Osteoblast (primary cell): ENCODE results near the gene EMC8. TPM values are rescaled to one million over a fixed set of nuclear protein-coding genes. Genes with fewer than 3 reads are reported as not detected.
"Not testable (repeated sequence)": the region's sequence is repeated elsewhere in the genome, so short reads cannot be mapped to it uniquely, and the experiment has no call there.

Source experiments
- DNase-seq: peaks from one replicate; pipeline ENCODE4 v3.0.0; 2011; ENCODE audit warnings: low spot score, mixed read lengths; ENCODE audit not compliant: insufficient read length; ENCODE audit errors: missing footprints
- H2AFZ ChIP-seq: 2 replicates; pipeline ENCODE4 v1.6.0; 2011; ENCODE audit warnings: mild to moderate bottlenecking, low read length
- H3K27ac ChIP-seq: 2 replicates; pipeline ENCODE4 v1.5.1; 2011; ENCODE audit warnings: mild to moderate bottlenecking, low read depth, low read length, moderate library complexity
- H3K27me3 ChIP-seq: 2 replicates; pipeline ENCODE4 v1.6.0; 2012; ENCODE audit warnings: mild to moderate bottlenecking, control low read depth, inconsistent platforms, low read length, moderate library complexity; ENCODE audit not compliant: insufficient read depth
- H3K36me3 ChIP-seq: 2 replicates; pipeline ENCODE4 v1.5.1; 2011; ENCODE audit warnings: mild to moderate bottlenecking, low read length, control low read depth, moderate library complexity; ENCODE audit not compliant: insufficient read depth
- H3K4me1 ChIP-seq: 2 replicates; pipeline ENCODE4 v1.5.1; 2011; ENCODE audit warnings: mild to moderate bottlenecking, low read length, control low read depth, moderate library complexity; ENCODE audit not compliant: insufficient read depth
- H3K4me2 ChIP-seq: 2 replicates; pipeline ENCODE4 v1.6.0; 2011; ENCODE audit warnings: mild to moderate bottlenecking, low read length; ENCODE audit not compliant: insufficient read depth
- H3K4me3 ChIP-seq: fragments of 200-600 bp; sonication (generic); 3 replicates; pipeline ENCODE4 v1.5.1; 2012; ENCODE audit warnings: mild to moderate bottlenecking, low read length, inconsistent platforms; ENCODE audit not compliant: insufficient read depth
- H3K79me2 ChIP-seq: 2 replicates; pipeline ENCODE4 v1.6.0; 2012; ENCODE audit warnings: mild to moderate bottlenecking, low read length, control low read depth, inconsistent platforms; ENCODE audit not compliant: insufficient read depth
- H3K9me3 ChIP-seq: 2 replicates; pipeline ENCODE4 v1.5.1; 2011; ENCODE audit warnings: low read depth, low read length, control low read depth
- H4K20me1 ChIP-seq: 2 replicates; pipeline ENCODE4 v1.6.0; 2012; ENCODE audit warnings: mild to moderate bottlenecking, low read length, control low read depth; ENCODE audit not compliant: insufficient read depth
- CTCF ChIP-seq: IDR thresholded peaks from 2 replicates; pipeline ENCODE4 v1.5.1; 2011; ENCODE audit warnings: mild to moderate bottlenecking, low read depth, low read length, moderate library complexity; ENCODE audit errors: extremely low read depth
- total RNA-seq: library from RNA; depleted of rRNA; stranded (reverse); fragments of >200 nt; gene quantifications from 2 replicates; pipeline ENCODE4 v1.2.3, GENCODE V29; 2012

Gene EMC8
- total RNA-seq, 1 donor = 28.6 TPM

DNA sequence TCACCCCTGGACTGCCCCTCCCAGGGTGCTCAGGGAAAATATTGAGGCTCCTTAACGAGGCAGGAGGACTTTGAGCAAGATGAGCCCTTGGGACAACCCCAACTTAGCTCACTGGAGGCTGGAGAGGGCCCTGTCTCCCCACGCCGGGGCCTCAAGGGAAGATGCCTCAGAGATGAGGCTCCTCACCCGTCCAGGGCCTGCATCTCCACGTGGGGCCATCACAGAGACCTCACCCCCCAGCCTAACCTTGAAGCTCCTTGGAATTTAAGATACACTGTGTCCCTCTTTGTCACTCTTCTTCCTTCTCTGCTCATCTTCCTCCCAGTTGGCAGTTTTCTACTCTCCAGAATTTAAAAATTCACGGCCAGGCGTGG is 11.4 kb upstream of the EMC8 start:
- H3K4me2 ChIP-seq = no peak overlapping the region
- TF ChIP-seq CTCF = no peak

GRCh38 chr16:85810097-85810741 is 10.9 kb upstream of the EMC8 start:
- no peak for TF ChIP-seq CTCF
- no peak overlapping the region for H3K27ac ChIP-seq
- no peak overlapping the region for H3K4me2 ChIP-seq
- H2AFZ ChIP-seq = no peak overlapping the region
- H3K4me3 ChIP-seq = no peak overlapping the region
- no peaks in the 10 kb centered on the region for H3K9me3 ChIP-seq
- no peak for DNase-seq
- peaks cover 20% of the 10 kb centered on the region for H3K36me3 ChIP-seq
- peaks cover 2% of the 10 kb centered on the region for H4K20me1 ChIP-seq
- peaks cover 27% of the 10 kb centered on the region for H3K27me3 ChIP-seq
- no peaks in the 10 kb centered on the region for H3K4me1 ChIP-seq
- no peaks in the 10 kb centered on the region for H3K79me2 ChIP-seq

More for the DNA sequence above, 11.4 kb upstream of the EMC8 start:
- Histone ChIP-seq H3K36me3 (peaks cover 15% of the 10 kb centered on the region), H3K27ac (no peak overlapping the region), H3K9me3 (no peaks in the 10 kb centered on the region), H4K20me1 (no peaks in the 10 kb centered on the region), H3K4me1 (no peaks in the 10 kb centered on the region), H3K27me3 (peaks cover 27% of the 10 kb centered on the region), H3K4me3 (no peak overlapping the region), H2AFZ (no peak overlapping the region), H3K79me2 (no peaks in the 10 kb centered on the region)
- no peak for DNase-seq

DNA sequence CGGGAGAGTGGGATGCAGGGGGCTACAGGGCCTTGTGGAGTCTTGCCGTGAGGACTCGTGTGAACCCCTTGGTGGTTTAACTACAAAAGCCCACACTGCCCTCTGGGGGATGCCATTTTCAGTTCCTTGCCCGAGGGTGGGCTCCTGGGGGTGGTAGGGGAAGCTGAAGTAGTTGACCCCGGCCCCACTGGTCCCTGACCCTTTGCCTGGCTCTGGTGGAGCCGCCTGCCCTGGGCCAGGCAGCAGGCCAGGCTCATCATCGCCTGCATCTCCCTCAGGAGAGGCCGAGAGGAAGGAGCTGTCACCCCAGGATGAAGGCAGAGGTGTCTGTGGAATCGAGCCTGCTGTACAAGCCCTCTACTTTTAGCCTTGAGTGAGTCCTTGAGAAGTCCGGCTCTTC is 10.3 kb upstream of the EMC8 start:
- no peaks in the 10 kb centered on the region for H3K4me1 ChIP-seq
- peaks cover 27% of the 10 kb centered on the region for H3K27me3 ChIP-seq
- no peaks in the 10 kb centered on the region for H3K9me3 ChIP-seq
- no peak overlapping the region for H3K4me2 ChIP-seq
- peaks cover 2% of the 10 kb centered on the region for H4K20me1 ChIP-seq
- H2AFZ ChIP-seq = no peak overlapping the region
- no peak for TF ChIP-seq CTCF
- no peak overlapping the region for H3K27ac ChIP-seq
- no peaks in the 10 kb centered on the region for H3K79me2 ChIP-seq
- peaks cover 26% of the 10 kb centered on the region for H3K36me3 ChIP-seq
- no peak for DNase-seq
- H3K4me3 ChIP-seq = no peak overlapping the region

- DNase-seq = no peak
- peaks cover 23% of the 10 kb centered on the region for H3K27me3 ChIP-seq
- H3K36me3 ChIP-seq = peaks cover 30% of the 10 kb centered on the region
- no peak overlapping the region for H3K27ac ChIP-seq
- H3K4me1 ChIP-seq = no peaks in the 10 kb centered on the region
- H4K20me1 ChIP-seq = peaks cover 4% of the 10 kb centered on the region
- H3K4me2 ChIP-seq = no peak overlapping the region
- no peak overlapping the region for H2AFZ ChIP-seq
- TF ChIP-seq CTCF = no peak
- H3K4me3 ChIP-seq = no peak overlapping the region
- no peaks in the 10 kb centered on the region for H3K79me2 ChIP-seq
- H3K9me3 ChIP-seq = no peaks in the 10 kb centered on the region
Observed at GRCh38 chr16:85808926-85809325, 9.6 kb upstream of the EMC8 start.

DNA sequence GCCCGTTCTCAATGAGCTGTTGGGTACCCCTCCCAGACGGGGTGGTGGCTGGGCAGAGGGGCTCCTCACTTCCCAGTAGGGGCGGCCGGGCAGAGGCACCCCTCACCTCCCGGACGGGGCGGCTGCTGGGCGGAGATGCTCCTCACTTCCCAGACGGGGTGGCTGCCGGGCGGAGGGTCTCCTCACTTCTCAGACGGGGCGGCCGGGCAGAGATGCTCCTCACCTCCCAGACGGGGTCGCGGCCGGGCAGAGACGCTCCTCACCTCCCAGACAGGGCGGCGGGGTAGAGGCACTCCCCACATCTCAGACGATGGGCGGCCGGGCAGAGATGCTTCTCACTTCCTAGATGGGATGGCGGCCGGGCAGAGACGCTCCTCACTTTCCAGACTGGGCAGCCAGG is 8.8 kb upstream of the EMC8 start:
- not testable (repeated sequence) for H4K20me1 ChIP-seq, DNase-seq, H3K4me1 ChIP-seq, H3K9me3 ChIP-seq, H3K4me2 ChIP-seq, H2AFZ ChIP-seq, H3K4me3 ChIP-seq, H3K27ac ChIP-seq, H3K79me2 ChIP-seq
- peaks cover 22% of the 10 kb centered on the region for H3K27me3 ChIP-seq
- peaks cover 39% of the 10 kb centered on the region for H3K36me3 ChIP-seq

DNA sequence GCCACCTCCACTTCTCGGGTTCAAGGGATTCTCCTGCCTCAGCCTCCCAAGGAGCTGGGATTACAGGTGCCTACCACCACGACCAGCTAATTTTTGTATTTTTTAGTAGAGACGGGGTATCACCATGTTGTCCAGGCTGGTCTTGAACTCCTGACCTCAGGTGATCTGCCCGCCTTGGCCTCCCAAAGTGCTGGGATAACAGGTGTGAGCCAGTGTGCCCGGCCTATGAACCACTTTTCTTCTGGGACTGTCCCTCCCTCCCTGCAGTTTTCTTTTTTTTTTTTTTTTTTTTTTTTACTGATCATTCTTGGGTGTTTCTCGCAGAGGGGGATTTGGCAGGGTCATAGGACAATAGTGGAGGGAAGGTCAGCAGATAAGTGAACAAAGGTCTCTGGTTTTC is 8.0 kb upstream of the EMC8 start:
- peaks cover 10% of the 10 kb centered on the region for H3K79me2 ChIP-seq
- not testable (repeated sequence) for H3K27ac ChIP-seq, H3K4me3 ChIP-seq, H3K4me1 ChIP-seq, H3K9me3 ChIP-seq, DNase-seq, H4K20me1 ChIP-seq, H2AFZ ChIP-seq, H3K4me2 ChIP-seq
- peaks cover 15% of the 10 kb centered on the region for H3K27me3 ChIP-seq
- peaks cover 46% of the 10 kb centered on the region for H3K36me3 ChIP-seq
